Uterus (tissue), 4 donors: ENCODE results near the gene NUBPL. TPM values are rescaled to one million over a fixed set of nuclear protein-coding genes. Genes with fewer than 3 reads are reported as not detected.

Experiments used
- DNase-seq, 2 donors: peaks; one replicate each; pipeline ENCODE4 v3.0.0-alpha.2; 2019 to 2020
- H3K27ac ChIP-seq, 2 donors: fragments of 200-600 bp; sonication (generic); 1 replicate in 1 of 2; 2 replicates in 1 of 2; pipeline ENCODE4 v1.5.1; 2016 to 2018
- H3K27me3 ChIP-seq, 2 donors: fragments of 200-600 bp; sonication (generic); one replicate each; pipeline ENCODE4 v1.5.1; 2018 to 2019; ENCODE audit warnings: control low read depth in 1 of 2
- H3K36me3 ChIP-seq, 2 donors: fragments of 200-600 bp; sonication (generic); one replicate each; pipeline ENCODE4 v1.5.1; 2019; ENCODE audit warnings: control low read depth in 1 of 2
- H3K4me1 ChIP-seq, 2 donors: fragments of 200-600 bp; sonication (generic); one replicate each; pipeline ENCODE4 v1.5.1; 2018 to 2019; ENCODE audit warnings: control low read depth in 1 of 2
- H3K4me3 ChIP-seq, 2 donors: fragments of 200-600 bp; sonication (generic); 1 replicate in 1 of 2; 2 replicates in 1 of 2; pipeline ENCODE4 v1.5.1; 2018 to 2019; ENCODE audit warnings: mild to moderate bottlenecking in 1 of 2
- H3K9me3 ChIP-seq, 2 donors: fragments of 200-600 bp; sonication (generic); one replicate each; pipeline ENCODE4 v1.5.1; 2019; ENCODE audit warnings: control low read depth in 1 of 2
- POLR2A ChIP-seq, 2 donors: fragments of 450-650 bp; IDR thresholded peaks; one replicate each; pipeline ENCODE4 v1.6.1; 2016; ENCODE audit warnings: antibody characterized with exemption in 2 of 2, mild to moderate bottlenecking in 1 of 2, moderate library complexity in 1 of 2
- intact Hi-C: fragments of 100-400 bp; cut with DNase I; formaldehyde crosslinking; loops from one replicate; pipeline ENCODE4 v1.15.1; 2023; ENCODE audit warnings: low total_unique reads
- total RNA-seq, 4 donors: library from RNA; depleted of rRNA in 3 of 4; stranded (reverse); fragments of >200 nt in 3 of 4; gene quantifications; one replicate each; pipeline versions ENCODE4 v1.1.0 to v1.2.4, GENCODE V29; 2014 to 2023
- TF ChIP-seq, protein P1 (sequence below), 4 experiments: fragments of 200-600 bp in 2 of 4; fragments of 450-650 bp in 2 of 4; sonication (generic) in 2 of 4; IDR thresholded peaks; one replicate each; pipeline ENCODE4 v1.5.1; 2016 to 2019; ENCODE audit warnings: antibody characterized with exemption in 4 of 4, mild to moderate bottlenecking in 2 of 4, moderate library complexity in 1 of 4
- donor health status: DM: yes; HTN: yes; CAD: no.

Gene NUBPL
- total RNA-seq, 4 donors from 2014 or later = 1.5 to 31.5 (median 12.2) TPM

DNA sequence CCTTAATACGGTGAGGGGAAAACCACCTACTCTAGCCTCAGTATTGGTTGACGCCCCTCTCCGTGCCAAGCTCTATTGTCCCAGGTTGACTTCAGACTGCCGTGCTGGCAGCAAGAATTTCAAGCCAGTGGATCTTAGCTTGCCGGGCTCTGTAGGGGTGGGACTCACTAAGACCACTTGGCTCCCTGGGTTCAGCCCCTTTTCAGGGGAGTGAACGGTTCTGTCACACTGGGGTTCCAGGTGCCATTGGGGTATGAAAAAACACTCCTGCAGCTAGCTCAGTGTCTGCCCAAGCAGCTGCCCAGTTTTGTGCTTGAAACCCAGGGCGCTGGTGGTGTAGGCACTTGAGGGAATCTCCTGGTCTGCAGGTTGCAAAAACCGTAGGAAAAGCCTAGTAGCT lies 107.1 kb downstream of the NUBPL start:
- H3K27me3 ChIP-seq = no peaks in the 10 kb centered on the region
- H3K4me3 ChIP-seq = no peak overlapping the region
- H3K9me3 ChIP-seq = no peaks in the 10 kb centered on the region
- TF ChIP-seq, protein P1, sequence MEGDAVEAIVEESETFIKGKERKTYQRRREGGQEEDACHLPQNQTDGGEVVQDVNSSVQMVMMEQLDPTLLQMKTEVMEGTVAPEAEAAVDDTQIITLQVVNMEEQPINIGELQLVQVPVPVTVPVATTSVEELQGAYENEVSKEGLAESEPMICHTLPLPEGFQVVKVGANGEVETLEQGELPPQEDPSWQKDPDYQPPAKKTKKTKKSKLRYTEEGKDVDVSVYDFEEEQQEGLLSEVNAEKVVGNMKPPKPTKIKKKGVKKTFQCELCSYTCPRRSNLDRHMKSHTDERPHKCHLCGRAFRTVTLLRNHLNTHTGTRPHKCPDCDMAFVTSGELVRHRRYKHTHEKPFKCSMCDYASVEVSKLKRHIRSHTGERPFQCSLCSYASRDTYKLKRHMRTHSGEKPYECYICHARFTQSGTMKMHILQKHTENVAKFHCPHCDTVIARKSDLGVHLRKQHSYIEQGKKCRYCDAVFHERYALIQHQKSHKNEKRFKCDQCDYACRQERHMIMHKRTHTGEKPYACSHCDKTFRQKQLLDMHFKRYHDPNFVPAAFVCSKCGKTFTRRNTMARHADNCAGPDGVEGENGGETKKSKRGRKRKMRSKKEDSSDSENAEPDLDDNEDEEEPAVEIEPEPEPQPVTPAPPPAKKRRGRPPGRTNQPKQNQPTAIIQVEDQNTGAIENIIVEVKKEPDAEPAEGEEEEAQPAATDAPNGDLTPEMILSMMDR (IDR thresholded peaks at IDR 0.05) = no peak
- no peak for TF ChIP-seq POLR2A (IDR thresholded peaks at IDR 0.05)
- H3K4me1 ChIP-seq = no peaks in the 10 kb centered on the region
- intact Hi-C loops = no loop called here
- H3K27ac ChIP-seq = no peak overlapping the region
- H3K36me3 ChIP-seq = no peaks in the 10 kb centered on the region
- DNase-seq = no peak

- Histone ChIP-seq H3K36me3 (no peaks in the 10 kb centered on the region), H3K27me3 (no peaks in the 10 kb centered on the region), H3K4me3 (no peak overlapping the region), H3K4me1 (no peaks in the 10 kb centered on the region), H3K27ac (no peak overlapping the region), H3K9me3 (no peaks in the 10 kb centered on the region)
- intact Hi-C loops = no loop called here
- TF ChIP-seq, protein P1 (IDR thresholded peaks at IDR 0.05) = no peak
- TF ChIP-seq POLR2A (IDR thresholded peaks at IDR 0.05) = no peak
- DNase-seq = no peak
Measured at GRCh38 chr14:31672709-31673108, 111.5 kb downstream of the NUBPL start.

DNA sequence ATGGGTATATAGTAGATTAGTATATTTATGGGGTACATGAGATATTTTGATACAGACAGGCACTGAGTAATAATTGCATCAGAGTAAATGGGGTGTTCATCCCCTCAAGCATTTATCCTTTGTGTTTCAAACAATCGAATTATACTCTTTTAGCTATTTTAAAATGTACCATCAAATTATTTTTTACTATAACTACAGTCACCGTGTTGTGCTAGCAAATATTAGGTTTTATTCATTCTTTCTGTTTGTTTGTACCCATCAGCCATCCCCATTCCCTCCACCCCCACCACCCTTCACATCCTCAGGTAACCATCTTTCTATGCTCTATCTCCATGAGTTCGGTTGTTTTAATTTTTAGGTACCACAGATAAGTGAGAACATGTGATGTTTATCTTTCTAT lies 115.8 kb downstream of the NUBPL start:
- Histone ChIP-seq H3K36me3 (no peaks in the 10 kb centered on the region), H3K4me1 (no peaks in the 10 kb centered on the region), H3K4me3 (no peak overlapping the region), H3K9me3 (no peaks in the 10 kb centered on the region), H3K27ac (no peak overlapping the region), H3K27me3 (no peaks in the 10 kb centered on the region)
- no peak for DNase-seq
- intact Hi-C loops = no loop called here
- no peak for TF ChIP-seq POLR2A (IDR thresholded peaks at IDR 0.05)

DNA sequence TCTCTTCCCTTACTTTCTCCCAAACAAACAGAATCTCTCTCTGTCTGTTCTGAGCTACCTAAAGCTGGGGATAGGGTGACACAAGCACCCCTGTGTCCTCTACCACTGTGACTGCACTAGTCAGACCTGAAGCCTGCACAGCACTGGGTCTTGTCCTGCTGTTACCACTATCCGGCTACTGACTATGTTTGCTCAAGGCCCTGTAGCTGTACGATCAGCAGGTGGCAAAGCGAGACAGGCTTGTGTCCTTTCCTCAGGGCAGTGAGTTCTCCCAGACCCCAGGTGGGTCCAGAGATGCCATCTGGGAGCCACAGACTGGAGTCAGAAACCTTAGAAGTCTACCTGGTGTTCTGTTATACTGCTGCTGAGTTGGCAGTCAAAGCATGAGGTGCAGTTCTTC lies 116.4 kb downstream of the NUBPL start:
- Histone ChIP-seq H3K27me3 (no peaks in the 10 kb centered on the region), H3K27ac (no peak overlapping the region), H3K9me3 (no peaks in the 10 kb centered on the region), H3K4me1 (no peaks in the 10 kb centered on the region), H3K36me3 (no peaks in the 10 kb centered on the region), H3K4me3 (no peak overlapping the region)
- intact Hi-C loops = no loop called here
- TF ChIP-seq, protein P1 (IDR thresholded peaks at IDR 0.05) = no peak
- no peak for TF ChIP-seq POLR2A (IDR thresholded peaks at IDR 0.05)
- no peak for DNase-seq

DNA sequence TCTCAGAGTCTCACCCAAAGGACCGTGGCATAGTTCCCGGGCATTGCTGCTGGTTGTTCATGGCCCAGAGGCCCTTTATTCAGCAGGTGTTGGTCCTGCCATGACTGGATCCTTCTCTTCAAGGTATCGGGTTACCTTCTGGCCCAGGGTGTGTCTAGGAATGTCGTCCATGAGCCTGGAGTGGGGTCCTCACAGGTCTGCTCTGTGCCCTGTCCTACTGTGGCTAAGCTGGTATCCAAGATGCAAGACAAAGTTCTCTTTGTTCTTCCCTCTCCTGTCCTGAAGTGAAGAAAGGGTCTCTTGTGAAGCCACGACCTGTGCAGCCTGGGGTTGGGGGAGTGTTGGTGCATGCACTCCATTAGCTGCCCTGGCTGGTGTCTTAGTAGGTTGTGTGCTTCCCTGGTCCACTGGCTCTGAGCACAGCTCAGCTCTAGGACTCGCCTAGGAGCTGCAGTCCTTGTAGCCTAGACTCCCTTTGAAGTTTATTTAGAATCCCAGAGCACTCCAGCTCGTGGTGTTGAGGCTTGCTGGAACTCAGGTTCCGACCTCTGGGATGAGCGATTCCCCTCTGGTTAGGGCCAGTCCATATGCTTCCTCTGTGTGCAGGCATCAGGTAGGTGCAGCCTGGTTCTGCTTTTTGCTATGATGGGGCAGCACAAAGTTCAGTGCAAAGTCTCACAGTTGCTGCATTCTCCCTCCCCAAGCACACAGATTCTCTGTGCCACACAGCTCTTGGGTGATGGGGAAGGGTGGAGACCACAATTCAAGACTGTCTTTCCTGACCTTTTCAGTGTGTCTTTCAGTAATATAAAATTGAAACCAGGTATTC lies 117.4 kb downstream of the NUBPL start:
- no peak for TF ChIP-seq POLR2A (IDR thresholded peaks at IDR 0.05)
- TF ChIP-seq, protein P1 (IDR thresholded peaks at IDR 0.05) = no peak
- no peaks in the 10 kb centered on the region for H3K9me3 ChIP-seq
- H3K27me3 ChIP-seq = no peaks in the 10 kb centered on the region
- no peaks in the 10 kb centered on the region for H3K36me3 ChIP-seq
- H3K4me1 ChIP-seq = no peaks in the 10 kb centered on the region
- no peak for DNase-seq
- intact Hi-C loops = no loop called here
- H3K27ac ChIP-seq = no peak overlapping the region
- H3K4me3 ChIP-seq = no peak overlapping the region
